GM21619 (cell line): ENCODE data around the gene RUSF1.
"Not testable (repeated sequence)": the region's sequence is repeated elsewhere in the genome, so short reads cannot be mapped to it uniquely, and the experiment has no call there.

Source experiments
- ATAC-seq: cut with Tn5 transposase; IDR thresholded peaks from one replicate; pipeline ENCODE4 v1.9.1; 2021; ENCODE audit not compliant: unreplicated experiment

RUSF1 gene

GRCh38 chr16:31507929-31508705 is at the start of gene RUSF1:
Gene RUSF1, minus strand, starts transcription at chr16:31508391. Its CDS starts 18 bp downstream, at chr16:31508373.
- ATAC-seq: peak; percentile 86

DNA sequence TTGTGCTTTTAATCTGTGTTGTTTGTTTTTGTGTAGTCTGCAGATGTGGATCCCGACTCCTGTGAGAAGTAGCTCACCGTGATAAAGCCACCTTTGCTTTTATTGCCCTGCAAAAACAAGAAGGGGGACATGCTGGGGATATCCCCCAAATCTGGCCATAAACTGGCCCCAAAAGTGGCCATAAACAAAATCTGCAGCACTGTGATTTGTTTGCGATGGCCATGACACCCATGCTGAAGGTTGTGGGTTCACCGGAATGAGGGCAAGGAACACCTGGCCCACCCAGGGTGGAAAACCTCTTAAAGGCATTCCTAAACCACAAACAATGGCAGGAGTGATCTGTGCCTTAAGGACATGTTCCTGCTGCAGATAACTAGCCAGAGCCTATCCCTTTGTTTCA is 34.6 kb upstream of the RUSF1 start:
- no peak for ATAC-seq

DNA sequence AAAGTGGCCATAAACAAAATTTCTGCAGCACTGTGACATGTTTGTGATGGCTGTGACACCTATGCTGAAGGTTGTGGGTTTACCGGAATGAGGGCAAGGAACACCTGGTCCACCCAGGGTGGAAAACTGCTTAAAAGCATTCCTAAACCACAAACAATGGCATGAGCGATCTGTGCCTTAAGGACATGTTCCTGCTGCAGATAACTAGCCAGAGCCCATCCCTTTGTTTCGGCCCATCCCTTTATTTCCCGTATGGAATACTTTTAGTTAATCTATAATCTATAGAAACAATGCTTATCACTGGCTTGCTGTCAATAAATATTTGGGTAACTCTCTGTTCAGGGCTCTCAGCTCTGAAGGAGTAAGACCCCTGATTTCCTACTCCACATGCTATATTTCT is 31.6 kb upstream of the RUSF1 start:
- not testable (repeated sequence) for ATAC-seq

DNA sequence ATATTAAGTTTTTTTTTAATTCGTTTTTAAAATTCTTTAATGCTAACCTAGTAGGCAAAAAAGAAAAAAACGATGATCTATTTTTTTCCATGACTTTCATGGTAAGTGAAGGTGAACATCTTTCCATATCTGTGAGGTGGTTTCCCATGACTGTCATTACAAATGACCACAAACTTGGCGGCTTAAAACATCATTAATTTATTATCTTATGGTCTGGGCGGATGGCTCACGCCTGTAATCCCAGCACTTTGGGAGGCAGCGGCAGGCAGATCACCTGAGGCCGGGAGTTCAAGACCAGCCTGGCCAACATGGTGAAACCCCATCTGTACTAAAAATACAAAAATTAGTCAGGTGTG is 30.0 kb upstream of the RUSF1 start:
- not testable (repeated sequence) for ATAC-seq

GRCh38 chr16:31537362-31538242 is 29.4 kb upstream of the RUSF1 start:
- ATAC-seq: no peak

GRCh38 chr16:31536804-31537361 is 28.7 kb upstream of the RUSF1 start:
- no peak for ATAC-seq

DNA sequence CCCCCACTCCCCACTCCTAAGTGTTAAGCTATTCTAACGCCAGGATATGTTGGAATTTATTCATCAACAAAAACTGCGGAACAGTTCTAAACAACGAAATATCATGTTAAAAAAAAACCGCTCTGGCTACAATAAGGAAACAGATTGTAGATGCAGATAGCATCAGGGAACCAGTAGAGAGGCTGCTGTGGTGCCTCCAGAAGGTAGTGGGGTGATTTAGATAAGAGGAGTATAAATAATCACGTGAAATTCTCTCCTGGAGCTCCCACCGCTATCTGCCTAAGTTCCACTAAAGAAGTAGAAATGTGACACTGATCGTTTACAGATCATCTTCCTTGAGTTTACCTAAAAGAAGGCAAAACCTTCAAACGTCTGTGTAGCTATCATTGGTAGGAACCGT is 27.5 kb upstream of the RUSF1 start:
- no peak for ATAC-seq

GRCh38 chr16:31532896-31533295 is 24.7 kb upstream of the RUSF1 start:
- no peak for ATAC-seq

GRCh38 chr16:31532120-31532519 is 23.9 kb upstream of the RUSF1 start:
- ATAC-seq: no peak

GRCh38 chr16:31531096-31531495 is 22.9 kb upstream of the RUSF1 start:
- no peak for ATAC-seq

DNA sequence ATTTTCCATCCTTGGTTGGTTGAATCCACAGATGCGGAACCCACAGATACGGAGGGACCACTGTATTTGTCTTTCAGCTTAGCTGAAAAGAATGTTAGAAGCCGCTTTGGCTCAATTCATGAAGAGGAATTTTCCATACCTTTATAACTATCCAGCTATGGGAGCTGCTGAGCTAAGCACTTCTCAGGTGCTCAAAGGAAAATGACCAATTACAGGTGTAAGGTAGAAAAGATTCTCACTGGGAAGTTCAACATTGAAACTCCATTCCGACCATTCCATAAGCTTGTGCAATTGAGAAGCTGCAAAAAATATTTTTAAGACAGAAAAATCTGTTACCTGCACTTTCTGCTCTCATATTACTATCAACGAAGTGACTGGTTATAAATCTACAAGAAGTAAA is 22.2 kb upstream of the RUSF1 start:
- no peak for ATAC-seq

DNA sequence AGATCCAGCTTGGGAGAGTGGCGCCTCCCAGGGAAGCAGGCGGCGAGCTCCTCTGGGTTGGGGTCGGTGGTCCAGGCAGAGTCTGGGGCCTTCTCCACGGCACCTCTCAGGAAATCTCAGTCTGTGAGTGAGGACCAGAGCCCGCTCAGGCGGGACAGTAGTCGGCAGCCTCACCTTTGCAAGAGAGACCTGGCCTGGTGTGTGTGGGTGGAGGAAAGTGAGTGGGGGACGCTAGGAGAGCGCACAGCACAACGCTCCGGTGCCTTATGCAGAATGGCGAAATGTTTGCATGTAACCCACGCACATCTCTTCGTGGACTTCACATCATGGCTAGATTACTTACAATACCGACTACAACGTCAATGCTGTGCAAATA is 21.7 kb upstream of the RUSF1 start:
- ATAC-seq: no peak

- ATAC-seq: no peak
Observed at GRCh38 chr16:31529108-31529936, 21.1 kb upstream of the RUSF1 start.

DNA sequence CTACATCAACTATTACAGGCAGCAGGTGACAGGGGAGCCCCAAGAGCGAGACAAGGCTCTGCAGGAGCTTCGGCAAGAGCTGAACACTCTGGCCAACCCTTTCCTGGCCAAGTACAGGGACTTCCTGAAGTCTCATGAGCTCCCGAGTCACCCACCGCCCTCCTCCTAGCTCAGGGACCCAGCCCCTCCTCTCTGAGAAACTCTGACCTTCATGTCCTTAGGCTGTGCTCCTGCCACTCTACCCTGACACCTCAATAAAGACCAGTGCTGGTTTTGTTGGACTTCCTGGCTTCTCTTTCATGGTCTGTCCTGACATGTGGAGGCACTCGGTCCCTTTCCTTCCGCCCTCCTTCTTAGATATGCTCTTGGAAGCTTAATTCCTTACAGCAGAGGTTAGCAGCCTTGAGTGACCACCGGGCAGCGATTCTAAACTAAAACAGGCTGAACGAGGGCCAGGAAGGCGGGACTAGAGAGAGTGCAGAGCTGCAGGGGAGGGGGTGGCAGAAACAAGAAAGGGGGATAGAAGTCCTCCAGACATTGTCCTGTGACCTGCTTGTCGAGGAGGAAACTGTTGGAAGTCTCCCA is 20.4 kb upstream of the RUSF1 start:
- no peak for ATAC-seq

DNA sequence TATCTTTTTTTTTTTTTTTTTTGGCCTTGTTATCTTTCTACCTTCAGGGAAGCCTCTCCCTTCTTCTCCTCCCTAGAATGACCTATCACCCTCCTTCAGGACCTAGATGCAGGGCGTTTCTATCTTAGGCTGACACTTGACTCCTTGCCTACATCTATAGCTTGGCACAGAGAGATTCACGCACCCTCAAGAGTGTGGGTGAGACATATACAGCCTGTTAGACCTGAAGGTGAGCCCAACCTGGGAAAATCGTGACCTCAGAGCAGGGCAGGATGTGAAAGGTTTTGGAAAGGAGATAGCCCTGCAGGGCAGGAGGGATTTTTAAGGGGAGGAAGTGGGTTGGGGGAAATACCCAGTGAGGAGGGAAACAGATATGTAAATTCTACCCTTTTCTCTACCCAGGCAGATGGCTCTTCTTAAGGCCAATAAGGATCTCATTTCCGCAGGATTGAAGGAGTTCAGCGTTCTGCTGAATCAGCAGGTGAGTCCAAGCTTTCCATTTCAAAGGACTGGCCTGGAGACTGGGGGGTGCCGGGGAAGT is 19.6 kb upstream of the RUSF1 start, which contains the start of gene AHSP:
TSS of gene AHSP (plus strand) at position 167 of the 541 bp plus-strand sequence. CDS start at position 407, 240 bp downstream.
- ATAC-seq: no peak

DNA sequence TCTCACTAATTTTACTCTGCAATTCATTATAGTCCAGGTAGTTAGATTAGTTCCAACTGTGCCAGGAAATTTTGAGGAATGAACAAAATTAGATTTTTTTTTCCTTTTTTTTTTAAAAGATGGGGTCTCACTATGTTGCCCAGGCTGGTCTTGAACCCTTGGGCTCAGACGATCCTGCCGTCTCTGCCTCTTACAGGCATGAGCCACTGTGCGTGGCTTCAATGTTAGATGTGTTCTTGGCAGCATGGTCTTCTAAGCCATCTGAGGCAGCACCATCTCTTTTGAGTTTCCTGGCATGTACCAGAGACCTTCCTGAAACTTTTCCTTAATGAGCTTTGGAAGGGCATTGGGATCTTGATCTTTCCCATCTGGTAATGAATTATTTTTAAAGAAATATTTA is 16.9 kb upstream of the RUSF1 start:
- no peak for ATAC-seq

DNA sequence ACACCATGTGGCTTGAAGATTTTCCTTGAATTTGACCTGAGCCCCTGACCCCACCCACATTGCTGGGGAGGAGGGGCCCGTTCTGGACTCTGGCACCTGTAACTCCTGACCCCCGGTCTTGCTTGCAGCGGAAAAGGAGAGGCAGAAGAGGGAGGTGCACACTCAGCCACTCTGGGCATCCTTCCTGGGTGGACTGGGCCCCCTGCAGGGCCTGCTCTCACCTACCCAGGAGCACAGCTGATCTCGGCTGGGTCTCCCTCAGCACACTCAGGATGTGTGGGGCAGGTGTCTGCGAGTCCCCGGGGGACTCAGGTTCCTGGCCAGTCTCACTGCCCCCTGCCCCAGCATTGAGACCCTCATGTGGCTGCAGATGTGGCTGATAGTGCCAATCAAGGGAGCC is 15.6 kb upstream of the RUSF1 start:
- not testable (repeated sequence) for ATAC-seq

- ATAC-seq: no peak
Observed at GRCh38 chr16:31522071-31522470, 13.9 kb upstream of the RUSF1 start.

GRCh38 chr16:31521368-31521767 is 13.2 kb upstream of the RUSF1 start:
- no peak for ATAC-seq

DNA sequence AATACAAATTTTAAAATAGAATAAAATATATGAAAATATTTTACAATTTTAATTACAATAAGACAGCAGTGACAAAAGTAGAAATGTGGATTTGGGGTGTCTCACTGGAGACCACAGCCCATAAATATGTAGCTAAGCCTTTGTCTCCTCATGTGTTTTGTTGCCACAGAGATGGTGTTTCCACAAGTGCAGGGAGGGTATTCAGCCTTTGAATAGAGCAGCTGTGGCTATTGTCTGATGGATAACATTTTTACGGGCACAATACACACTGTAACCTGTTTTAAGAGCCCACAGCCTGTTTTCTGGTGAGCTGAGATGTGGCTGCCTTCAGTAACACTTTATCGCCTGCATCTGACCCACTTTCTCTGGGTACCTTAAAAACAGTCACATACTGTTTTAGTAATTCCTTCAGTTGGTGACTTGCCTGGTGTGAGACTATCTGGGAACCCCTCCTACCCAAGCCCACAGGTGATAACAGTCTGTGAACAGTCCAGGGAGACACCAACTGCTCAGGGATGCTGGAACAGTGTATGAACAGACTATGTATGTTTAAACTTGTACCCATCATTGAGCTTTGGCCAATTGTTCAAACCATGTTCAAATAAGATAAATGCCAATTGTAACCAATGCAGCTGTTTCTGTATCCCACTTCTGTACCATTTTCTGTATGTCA is 11.7 kb upstream of the RUSF1 start:
- no peak for ATAC-seq
